ENCODE measurements around the gene TSPAN14.
"Not testable (repeated sequence)": the region's sequence is repeated elsewhere in the genome, so short reads cannot be mapped to it uniquely, and the experiment has no call there.

The TSPAN14 gene

DNA sequence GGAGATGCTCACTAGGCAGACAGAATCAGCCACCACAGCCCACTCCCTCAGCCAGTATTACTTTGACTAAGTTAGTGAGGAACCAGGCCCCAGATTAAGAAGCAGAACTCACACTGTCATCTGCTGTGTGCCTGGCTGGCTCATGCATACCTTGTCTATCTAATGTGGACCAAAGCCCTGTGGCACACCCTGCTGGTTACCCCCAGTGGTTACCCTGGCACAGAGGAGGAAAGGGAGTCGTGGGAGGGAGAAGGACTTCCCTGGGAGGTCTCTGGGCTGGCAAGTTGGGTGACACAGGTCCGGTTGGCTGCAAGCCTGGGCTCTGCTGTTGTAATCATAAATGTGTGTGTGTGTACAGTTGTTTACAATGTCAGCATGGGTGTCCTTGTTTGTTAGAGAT is 76.1 kb downstream of the TSPAN14 start:
- peak; percentile 65 for DNase-seq

DNA sequence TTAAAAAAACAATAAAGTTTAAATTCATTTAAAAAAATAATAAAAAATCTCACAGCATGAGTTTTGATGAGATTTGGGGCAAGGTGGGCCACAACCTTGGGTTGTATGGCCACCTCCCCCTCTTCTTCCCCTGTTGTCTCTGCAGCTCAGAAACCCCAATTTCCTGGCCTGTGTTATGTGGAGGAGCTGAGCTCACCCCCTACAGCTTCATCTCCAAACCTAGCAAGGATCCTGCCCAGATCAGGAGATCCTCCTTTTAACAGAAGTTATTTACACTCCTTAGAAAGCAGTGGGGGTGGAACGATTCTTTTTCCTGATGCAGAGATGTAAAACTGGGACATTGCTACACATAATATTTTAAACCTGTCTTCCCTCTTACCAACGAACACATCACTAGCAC is 76.7 kb downstream of the TSPAN14 start:
- DNase-seq, result peak; percentile 42

DNA sequence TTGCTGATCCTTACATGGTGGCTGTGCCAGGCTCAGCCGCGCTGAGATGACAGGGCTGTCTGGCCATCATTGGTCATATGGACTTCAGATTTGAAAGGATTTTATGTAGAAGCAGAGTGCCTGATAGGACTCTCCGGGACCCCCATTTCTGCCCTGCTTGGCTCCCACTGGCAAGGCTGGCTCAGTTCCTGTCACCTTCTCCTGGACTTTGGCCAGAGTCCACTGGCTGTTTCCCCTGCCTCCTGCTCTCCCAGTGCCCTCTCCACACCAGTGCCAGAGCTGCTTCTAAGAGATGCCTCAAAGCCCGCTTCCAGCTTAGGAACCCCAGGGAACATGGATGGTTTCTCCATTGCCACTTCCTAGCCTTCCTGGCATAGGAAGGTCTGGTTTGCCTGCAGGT is 78.5 kb downstream of the TSPAN14 start:
- DNase-seq, result no peak

DNA sequence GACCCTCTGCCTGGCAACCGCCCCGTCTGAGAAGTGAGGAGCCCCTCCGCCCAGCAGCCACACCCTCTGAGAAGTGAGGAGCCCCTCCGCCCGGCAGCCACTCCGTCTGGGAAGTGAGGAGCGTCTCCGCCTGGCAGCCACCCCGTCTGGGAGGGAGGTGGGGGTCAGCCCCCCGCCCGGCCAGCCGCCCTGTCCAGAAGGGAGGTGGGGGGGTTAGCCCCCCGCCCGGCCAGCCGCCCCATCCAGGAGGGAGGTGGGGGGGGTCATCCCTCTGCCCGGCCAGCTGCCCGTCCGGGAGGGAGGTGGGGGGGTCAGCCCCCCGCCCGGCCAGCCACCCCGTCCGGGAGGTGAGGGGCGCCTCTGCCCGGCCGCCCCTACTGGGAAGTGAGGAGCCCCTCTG is 79.9 kb downstream of the TSPAN14 start:
- DNase-seq, result not testable (repeated sequence)

DNA sequence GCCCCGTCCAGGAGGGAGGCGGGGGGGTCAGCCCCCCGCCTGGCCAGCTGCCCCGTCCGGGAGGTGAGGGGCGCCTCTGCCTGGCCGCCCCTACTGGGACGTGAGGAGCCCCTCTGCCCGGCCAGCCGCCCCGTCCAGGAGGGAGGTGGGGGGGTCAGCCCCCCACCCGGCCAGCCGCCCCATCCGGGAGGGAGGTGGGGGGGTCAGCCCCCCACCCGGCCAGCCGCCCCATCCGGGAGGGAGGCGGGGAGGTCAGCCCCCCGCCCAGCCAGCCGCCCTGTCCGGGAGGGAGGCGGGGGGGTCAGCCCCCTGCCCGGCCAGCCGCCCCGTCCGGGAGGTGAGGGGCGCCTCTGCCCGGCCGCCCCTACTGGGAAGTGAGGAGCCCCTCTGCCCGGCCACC is 80.5 kb downstream of the TSPAN14 start:
- not testable (repeated sequence) for DNase-seq

DNA sequence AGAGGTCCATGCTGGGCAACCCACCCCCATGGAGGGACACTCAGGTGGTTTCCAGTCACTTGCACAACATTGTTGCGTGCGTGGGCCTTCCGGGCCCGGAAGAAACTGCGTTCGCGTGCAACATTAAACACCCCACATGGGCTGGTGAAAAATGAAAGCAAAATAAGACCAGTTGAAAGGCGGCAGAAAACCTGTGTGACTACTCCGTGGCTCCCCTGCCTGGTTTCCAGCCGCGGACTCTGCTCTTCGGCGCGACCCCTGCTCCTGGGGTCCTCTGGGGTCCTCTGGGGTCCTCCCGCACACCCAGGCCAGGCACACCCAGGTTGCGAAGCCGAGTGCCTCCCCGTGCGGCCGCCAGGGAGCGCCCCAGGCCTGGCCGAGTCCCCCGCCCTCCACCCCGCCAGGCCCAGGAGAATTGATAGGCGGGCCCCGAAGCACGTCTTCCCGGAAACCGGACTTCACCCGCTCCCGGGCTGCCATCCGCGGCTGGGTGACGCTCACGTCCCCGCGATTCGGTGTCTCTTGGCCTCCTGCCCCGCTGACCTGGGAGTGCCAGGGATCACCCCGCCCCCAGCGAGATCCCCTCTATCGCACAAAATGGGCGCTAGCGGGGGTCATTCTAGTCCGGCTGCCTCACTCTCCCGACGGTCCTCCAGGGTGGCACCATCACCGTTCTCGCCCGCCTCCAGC is 81.7 kb downstream of the TSPAN14 start:
- DNase-seq, result peak; percentile 83

DNA sequence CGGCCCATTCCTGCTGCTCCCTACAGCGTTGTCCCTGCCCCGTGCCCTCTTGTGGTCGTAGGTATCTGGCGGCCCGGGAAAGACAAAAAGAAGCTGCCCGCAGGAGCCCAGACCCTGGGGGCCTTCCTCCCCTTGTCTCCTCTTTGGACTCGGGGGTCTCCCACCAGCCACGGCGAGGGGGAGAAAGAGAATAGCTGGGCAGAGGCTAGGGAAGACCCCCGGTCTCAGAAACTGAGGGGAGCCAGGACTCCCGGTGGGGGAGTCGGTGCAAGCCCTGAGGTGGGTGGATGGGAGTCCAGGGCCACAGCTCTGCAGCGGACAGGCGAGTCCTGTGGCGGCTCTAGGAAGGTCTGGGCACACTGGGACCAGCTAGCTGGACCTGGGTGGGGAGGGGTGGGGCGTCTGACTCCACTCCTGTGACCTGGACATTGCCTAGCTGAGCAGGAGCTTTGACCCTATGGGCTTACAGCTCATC is 82.3 kb downstream of the TSPAN14 start:
- no peak for DNase-seq

DNA sequence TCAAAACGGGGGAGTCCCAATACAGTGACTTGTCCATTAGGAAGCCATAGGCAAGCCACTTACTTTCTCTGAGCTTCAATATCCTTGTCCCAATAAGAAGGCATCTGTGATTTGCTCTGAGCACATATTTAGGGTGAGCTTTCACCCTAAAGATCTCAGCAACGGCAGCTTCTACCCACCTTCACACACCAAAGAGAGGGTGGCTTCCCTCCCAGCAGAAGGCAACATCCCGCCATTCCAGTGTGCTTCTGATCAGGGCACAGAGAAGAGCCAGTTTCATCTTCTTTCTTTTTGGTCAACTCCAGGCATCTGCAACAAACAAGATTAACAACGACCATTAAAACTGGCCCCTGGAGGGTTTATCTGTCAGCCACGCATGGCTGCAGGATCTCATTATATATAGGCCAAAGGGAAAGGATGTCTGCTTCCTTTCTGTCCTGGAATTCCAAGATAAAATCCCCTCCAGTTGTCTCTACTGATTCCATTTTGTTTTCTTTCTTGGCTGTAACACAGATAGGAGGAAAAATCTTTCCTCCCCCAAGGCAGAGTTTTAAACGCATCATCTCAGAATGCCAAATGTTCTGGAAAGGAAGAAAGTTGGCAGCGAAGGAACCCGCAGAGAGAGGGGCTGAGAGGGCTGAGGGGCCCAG is 83.1 kb downstream of the TSPAN14 start:
- no peak for DNase-seq

DNA sequence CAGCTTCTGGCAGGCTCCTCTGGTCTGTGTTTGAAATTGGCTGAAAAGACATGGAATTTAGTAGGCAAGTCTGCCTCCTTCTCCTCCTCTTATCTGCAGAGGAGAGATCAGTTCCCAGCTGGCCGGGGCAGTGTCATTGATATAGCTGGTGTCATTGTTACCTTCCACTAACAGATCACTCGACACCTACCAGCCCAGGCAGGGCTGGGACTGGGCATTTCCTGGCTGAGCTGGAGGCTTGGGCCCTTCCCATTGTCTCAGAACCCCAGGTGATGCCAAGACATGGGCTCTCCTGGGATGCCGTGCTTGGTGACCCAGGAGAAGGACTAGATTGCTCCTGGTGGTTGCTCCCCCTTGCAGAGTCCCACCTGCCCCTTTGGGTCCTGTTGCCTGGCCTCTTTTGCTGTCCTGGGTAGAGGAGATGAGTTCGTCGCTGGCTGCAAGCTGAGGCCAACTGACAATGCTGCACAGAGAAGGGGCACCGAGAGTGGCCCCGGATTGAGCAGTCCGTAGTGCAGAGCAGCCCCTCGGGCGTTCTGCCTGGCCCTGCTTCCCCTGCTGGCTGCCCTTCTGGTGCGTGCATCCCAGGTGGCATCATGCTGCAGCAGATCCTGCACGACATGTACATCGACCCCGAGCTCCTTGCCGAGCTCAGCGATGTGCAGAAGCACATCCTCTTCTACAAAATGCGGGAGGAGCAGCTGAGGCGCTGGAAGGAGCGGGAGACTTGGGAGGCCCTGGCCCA is 83.8 kb downstream of the TSPAN14 start, which contains the start of gene SH2D4B:
SH2D4B (plus strand) TSS at position 167 of the 745 bp plus-strand sequence; CDS start at position 597, 430 bp downstream.
- no peak for DNase-seq

DNA sequence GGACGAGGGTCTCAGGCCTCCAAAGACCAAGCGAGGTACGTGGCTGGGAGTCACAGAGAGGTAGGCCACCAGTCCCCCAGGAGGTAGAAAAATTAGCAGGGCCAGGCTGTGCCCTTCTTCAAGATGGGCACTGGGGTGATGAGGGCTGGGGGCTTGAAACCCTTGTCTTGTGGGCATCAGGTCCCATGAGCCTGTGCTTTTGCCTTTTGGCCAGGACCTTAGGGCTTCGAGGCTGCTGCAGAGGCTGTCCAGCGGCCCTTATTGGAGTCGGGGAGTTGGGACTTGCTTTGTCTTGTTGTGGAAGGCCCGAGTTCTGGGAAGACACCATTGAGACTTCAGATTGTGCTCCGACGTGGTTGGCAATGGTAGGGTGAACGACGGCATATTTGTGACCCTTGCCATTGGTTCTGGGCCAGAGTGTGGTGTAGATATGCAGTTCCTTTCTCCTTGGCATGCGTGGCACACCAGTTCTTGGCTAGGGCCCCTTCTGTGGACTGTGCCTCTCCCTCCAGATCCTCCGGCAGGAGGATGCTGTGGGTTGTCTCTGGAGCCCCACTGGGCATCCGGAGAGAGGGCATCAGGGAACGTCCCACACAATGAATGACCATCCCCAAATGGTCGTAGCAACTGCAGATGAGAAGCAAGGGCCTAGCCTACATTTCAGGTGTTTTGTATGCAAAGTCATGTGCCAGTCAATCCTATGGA is 84.5 kb downstream of the TSPAN14 start:
- no peak for DNase-seq

DNA sequence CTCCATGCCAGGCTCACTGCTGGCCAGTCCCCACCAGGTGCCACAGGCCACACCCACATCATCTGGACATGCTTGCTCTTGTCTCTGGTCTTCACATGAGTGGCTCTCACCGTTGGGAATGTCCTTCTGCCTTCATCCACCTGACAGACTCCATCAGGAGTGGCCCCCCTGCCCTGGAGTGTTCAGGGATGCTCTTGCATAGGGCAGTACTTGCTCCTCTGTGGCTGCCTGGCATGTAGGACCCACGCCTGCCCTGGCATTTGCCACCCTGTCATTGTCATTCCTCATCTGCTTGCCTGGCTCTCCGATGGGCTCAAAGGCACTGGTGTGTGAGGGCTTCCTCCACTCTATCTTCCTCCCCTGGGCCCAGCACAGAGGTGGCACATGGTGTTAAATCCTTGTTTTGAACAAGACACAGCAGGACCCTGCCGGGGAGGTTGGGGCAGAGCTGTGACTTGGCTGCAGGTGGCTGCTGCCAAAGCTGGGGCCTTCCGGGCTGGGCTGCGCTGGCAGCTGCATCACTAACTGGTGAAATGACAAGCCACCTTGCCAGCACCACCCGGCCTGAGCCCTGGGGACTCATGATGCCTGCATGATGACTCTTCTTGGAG is 85.4 kb downstream of the TSPAN14 start:
- DNase-seq, result no peak

DNA sequence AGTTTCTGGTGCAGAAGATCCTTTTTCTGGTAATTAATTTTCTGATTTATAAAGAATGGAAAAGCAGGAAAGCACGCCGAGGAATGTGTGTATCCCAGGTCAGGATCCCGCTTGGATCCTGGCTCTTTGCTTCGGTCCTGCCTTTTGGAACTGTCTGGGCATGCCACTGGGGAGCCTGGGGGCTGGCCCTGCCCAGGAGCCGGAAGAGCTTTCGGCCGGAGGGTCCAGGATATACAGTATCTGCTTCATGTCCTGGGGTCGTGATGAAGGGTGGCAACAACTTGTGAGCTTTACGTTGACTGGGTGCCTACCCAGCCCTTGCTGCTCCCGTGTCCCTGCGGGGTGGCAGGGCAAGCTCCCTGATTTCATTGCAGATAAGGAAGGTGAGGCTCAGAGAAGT is 86.0 kb downstream of the TSPAN14 start:
- no peak for DNase-seq

DNA sequence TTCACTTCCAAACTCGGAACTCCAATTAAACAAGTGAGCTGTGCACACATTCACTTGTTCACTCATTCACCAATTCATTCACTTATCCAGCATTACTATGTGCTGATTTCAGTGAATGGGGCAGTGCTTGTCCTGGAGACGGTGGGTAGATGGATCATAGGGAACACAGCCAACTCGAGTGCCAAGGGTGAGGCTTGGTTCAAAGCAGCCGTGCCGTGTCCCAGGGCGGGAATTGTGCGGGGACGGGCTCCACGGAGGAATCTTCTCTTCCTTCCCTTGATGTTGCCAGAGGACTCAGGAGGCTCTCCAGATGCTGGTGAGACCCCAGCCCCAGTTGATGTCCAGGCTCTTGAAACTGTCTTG is 86.5 kb downstream of the TSPAN14 start:
- DNase-seq, result no peak

DNA sequence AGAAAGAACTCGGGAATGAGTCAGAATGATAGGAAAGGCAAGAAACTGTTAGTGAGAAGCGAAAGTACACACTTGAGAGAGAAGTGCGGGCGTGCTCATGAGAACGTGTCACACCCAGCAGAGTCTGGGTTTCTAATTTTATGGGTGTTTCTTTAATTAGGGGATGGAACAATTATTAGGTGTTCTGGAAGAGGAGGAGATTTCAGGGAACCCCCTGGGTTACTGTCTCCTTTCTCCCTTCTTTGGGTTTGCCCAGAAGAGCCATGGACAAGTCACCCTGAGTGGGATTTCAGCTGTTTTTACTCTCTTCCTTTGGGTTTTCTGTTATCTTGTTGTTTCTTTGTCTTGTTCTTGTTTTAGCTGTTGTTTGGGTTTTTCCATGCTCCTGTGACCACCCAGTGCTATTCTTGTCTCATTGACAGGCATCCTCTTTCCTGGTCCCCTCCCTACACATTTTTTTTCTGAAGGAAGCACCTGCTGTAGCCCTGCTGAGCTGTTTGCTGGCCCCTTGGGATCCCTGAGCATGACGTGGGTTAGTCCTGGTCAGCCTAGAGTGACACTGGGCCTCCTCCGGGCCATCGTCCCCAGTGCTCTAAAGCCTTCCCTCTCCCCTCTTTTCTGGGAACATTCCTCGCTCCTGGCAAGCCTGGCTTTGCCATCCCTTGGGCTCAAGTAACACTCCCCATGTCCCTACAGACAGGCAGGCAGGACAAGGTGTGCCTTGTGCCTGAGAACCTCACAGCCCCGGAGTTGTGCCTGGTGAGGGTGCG is 87.1 kb downstream of the TSPAN14 start:
- no peak for DNase-seq

DNA sequence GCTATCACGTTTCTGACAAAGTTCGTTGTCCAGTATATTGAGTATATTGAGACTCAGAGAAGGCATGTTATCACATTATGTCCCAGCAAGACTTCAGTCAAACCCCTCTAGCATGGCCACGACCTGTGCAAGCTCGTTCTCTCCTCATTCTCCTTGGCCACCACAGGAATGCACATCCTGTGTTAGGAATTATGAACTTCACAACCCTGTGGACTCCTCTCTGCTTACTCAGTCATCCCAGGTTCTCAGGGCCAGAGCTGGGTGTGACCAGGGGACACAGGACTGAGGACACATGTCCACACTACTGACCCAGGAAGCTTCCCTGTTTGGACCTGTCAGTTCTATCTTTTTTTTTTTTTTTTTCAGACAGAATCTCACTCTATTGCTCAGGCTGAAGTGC is 87.9 kb downstream of the TSPAN14 start:
- no peak for DNase-seq

DNA sequence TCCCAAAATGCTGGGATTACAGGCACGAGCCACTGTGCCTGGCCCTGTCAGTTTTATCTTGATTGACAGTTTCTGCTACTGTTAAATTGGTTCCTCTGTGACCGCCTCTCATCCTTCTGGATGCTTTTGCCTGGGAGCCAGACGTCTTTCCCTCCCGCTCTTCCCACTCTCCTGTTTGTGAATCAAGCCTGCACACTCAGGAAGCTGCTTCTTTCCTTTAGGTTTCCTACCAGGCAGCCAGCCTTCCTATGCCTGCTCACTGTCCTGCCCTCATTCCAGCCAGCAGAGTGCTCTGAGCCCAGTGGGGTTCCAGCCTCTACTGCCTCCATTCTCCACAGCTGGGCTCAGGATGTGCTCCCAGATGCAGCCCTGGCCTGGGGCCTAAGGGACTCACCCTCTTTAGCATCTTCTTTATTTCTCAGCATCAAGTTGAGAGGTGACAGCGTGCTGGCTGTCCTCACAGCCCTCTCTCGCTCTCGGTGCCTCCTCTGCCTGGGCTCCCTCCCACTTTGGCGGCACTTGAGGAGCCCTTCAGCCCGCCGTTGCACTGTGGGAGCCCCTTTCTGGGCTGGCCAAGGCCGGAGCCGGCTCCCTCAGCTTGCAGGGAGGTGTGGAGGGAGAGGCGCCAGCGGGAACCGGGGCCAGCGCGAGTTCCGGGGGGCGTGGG is 88.7 kb downstream of the TSPAN14 start:
- no peak for DNase-seq

DNA sequence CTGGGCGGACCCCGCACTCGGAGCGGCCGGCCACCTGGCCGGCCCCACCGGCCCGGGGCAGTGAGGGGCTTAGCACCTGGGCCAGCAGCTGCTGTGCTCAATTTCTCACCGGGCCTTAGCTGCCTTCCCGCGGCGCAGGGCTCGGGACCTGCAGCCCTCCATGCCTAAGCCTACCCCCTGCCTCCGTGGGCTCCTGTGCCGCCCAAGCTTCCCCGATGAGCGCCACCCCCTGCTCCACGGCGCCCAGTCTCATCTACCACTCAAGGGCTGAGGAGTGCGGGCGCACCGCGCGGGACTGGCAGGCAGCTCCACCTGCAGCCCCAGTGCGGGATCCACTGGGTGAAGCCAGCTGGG is 89.2 kb downstream of the TSPAN14 start:
- not testable (repeated sequence) for DNase-seq

DNA sequence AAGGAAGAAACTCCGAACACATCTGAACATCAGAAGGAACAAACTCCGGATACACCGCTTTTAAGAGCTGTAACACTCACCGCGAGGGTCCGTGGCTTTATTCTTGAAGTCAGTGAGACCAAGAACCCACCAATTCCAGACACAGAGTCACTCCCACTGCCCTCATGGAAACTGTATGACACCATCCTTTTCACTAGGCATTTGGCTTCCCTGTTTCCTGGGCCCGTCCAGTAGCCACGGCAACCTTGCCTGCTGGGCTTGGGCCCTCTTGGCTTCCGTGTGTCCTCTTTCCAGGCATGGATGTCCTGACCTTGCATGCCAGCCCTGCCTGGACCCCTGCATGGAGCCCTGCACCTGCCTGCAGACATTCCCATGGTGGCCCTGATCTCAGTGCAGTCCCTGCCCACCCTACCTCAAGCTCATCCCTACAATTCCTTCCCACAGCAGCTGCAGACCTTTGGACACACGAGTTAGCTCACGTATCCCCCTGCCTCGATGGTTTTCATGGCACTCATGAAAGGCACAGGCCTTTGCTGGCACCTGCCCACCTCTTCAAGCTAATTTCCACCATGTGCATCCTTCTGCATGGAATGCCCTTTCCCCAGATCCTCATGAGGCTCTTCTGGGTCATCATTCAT is 90.3 kb downstream of the TSPAN14 start:
- DNase-seq, result no peak

DNA sequence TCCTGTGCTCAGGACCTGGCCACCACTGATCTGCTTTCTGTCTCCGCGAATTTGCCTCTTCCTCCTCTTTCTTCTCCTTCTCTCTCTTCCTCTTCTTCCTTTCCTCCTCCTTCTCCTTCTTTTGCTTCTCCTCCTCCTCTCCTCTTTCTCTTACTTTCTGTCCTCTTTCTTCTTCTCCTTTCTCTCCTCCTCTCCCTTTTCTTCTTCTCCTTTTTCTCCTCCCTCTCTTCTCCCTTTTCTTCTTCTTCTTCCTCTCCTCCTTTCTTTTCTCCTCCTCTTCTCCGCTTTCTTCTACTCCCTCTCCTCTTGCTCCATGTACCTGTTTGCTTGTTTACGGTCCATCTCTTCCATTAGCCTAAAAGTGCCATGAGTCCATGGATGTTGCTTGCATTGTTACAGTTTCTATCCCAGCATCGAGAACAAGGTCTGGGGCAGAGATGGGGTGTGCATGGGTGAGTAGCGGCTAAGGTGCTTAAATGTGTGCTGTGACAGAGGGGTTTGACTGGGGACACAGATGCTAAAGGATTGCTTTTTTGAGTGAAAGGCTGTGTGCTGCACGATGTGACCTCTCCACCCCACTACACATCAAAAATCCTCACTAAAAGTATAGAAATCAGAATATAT is 91.3 kb downstream of the TSPAN14 start:
- DNase-seq, result no peak

DNA sequence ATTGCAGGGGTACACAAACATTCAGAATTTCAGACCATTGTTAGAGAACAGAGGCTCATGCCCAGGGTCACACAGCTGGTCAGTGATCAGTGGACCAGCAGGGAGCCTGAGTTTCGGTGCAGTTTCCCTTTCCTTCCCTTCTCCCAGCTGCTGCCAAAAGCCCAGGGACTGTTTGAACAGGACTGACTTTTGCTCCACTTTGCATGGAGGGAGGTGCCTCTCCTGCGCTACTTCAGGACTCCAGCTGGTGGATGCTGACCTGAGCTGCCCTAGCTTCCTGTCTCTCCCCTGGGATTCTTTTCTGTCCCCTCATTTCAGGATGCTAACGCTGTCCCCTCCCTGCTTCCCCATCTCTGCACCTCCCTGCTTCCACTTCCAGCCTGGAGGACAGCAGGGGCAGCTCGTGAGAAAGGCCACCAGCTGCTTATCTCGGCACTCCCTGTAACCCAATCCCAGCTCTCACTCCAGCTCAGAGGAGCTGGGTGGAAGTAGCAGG is 98.1 kb downstream of the TSPAN14 start:
- DNase-seq, result no peak

Data from CD4-positive, alpha-beta T cell treated with Interleukin-17A for 4 hours (primary cell).